Nucleus accumbens (tissue), 56 donors: ENCODE data around the gene EXOSC5.
"Not testable (repeated sequence)": the region's sequence is repeated elsewhere in the genome, so short reads cannot be mapped to it uniquely, and the experiment has no call there.

ENCODE experiments used
- DNase-seq, 56 donors: peaks; one replicate each; lab custom pipeline; 2025; lab: John Stamatoyannopoulos, UW

The EXOSC5 gene

DNA sequence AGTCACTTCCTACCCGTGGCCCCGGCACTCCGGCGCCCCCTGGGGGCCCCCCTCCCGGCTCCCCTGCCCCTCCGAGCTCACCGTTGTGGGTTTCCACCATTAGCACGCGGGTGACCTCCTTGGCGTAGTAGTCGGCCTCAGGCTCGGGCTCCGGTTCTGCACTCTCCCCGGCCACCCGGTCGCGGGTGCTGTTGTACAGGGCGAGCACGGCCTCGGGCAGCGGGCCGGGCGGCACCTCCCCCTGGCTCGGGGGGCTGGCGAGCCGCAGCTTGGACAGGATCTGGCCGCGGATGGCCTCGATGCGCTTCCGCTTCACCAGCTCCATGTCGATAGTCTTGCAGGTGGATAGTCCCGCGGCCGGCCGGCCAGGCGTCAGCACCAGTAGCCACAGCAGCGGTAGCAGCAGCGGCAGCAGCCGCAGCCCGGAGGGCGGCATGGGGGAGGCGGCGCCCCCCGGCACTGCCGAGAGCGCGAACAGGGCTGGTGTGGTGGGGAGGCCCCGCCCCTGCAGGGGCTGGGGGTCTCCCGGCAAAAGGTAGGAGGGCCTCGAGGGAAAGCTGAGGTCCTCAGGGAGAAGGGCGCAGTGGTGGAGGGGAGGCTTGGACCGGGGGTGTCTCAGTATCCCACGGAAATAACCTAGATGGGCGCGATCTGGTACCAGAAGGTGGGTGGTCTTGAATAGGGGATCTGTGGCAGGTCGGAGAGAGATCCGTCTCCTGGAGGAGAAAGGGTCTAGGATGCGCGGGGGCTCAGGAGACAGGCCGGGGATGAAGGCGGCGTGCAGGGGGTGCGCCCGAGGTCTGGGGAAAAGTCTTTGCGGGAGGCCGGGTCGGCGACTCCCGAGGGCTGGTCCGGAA lies 44.3 kb downstream of the EXOSC5 start:
- peak in 16 of 56 donors; percentile 3 to 55 (median 16) for DNase-seq

DNA sequence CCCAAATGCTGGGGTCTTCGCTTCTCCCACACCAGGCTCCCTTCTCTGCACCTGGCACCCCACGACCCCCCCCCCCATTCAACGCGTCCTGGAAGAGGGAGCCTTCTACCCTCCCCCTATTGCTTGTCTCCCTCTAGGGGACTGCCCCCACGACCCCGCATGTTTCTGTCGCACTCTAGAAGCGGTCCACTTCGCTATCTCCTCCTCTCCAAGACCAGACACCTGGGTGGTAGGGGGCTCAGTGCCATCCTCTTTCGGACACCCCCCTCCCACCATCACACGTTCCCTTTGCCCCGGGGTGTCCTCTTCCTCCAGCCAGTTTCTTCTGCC lies 44.9 kb downstream of the EXOSC5 start:
- no peak for DNase-seq

DNA sequence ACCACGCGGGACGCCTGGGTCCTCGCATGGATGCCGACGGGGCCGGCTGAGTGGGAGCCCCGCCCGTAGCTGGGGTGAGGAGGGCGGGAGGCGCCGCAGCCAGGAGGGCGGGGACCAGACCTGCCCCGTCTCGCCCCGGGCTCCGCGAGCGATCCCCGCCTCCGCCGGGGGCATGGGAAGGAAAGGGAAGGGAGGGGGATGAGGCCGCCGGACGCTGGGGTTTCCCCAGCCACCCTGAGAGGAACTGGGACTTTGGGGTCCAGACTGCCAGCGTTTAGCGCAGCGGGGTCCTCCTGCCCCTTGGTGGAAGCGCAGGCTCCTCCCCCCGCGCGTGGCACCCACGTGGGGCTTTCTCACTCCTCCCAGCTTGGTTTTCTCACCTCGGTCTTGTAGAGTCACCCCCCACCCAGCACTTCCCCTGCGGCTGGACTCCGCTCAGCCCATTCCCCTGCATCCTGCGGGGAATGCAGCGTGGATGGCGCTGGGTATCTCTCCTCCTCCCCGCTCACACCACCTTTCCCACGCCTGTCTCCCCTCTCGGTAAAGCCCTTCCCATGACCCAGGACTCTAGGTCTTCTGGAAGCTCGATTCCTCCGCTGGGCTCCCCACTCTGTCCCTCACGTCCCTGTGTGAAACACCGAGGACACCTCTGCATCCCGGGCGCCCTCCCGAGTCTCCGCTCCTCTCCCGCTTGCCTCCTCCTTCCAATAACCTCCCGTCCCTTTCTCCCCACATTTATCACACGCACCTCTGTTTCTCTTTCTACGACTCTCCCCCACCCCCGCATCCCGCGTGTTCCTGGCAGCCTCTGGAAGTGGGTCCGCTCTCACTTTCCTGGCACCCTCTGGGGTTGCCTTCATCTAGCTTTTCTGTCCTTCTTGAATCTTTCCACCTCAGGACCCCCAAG lies 45.6 kb downstream of the EXOSC5 start:
- DNase-seq: peak in 29 of 56 donors; percentile 11 to 66 (median 31)

DNA sequence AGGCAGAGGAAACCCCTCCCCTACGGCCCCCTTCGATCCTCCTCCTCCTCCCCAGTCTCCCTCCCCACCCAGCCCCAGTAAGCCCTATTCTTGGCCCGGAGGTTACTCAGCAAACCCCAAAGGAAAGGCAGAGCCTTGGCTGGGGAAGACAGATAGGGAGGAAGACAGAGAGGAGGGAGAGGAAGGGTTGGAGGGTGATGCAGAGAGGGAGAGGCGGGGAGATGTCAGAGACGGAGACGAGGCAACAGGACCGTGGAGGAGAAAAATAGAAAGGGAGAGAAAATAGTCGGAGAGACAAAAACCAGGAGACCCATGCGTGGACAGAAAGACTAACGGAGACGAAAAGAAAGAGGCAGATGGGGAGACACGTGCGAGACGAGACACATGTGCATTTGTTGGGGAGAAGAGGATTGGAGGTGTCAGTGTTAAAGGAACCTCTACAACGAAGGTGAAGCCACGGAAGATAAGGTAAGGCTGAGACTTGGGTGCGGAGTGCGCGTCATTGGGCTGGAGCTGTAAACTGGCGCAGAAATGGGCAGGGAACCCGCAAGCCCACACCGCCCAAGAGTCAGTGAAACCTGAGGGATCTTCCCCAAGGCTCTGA lies 46.3 kb downstream of the EXOSC5 start:
- DNase-seq: no peak

DNA sequence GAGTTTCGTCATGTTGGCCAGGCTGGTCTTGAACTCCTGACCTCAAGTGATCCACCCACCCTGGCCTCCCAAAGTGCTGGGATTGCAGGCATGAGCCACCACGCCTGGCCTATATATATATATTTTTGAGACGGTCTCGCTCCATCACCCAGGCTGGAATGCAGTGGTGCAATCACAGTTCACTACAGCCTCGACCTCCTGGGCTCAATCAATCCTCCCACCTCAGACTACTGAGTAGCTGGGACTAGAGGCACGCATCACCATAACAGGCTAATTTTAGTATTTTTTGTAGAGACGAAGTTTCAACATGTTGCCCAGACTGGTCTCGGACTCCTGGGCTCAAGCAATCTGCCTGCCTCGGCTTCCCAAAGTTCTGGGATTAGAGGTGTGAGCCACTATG lies 50.2 kb downstream of the EXOSC5 start:
- not testable (repeated sequence) for DNase-seq

DNA sequence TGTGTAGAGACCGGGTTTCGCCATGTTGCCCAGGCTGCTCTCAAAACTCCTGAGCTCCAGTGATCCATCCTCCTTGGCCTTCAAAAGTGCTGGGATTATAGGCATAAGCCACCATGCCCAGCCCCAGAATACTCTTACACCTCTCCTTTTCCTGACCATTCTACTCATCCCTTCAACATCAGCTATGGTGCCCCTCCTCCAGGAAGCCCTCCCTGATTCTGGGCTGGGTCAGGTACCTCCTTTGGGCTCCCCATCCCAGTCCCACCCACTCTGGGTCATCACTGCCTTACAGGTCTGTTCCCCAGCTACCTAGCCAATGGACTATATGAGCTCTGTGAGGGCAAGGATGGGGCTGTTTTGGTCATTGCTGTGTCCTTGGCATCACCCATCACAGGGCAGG lies 53.0 kb downstream of the EXOSC5 start:
- DNase-seq: no peak

DNA sequence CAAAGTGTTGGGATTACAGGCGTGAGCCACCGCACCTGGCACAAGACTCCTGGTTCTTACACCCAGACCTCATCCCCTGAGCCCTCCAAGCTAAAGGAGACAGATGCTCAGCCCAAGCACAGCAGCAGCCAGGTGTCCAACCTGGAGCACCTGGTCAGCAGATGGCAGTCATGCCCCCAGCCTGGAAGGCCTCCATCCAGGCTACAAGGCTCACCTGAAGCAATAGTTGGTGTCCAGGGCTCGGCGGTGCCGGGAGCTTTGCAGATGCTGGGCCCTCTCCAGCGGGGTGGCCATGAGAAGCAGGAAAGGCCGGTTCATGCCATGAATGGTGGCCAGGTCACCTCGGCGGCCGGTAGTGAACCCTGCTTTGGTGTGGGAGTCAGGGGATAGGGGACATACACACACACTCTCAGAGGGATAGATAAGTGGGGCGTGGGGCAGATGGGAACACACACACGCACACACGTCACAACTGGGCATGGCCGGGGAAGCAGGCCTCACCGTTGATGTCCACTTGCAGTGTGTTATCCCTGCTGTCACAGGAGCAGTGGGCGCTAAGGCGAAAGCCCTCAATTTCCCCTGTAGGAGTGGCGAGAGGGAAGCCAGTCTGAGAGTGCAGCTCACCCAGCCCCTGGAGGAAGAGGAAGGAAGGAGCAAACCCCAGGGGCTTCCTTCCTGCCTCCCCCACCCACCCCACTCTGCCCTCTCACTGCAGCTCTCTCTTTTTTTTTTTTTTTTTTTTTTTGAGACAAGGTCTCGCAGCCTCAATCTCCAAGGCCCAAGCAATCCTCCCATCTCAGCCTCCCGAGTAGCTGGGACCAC lies 55.3 kb downstream of the EXOSC5 start:
- no peak for DNase-seq

DNA sequence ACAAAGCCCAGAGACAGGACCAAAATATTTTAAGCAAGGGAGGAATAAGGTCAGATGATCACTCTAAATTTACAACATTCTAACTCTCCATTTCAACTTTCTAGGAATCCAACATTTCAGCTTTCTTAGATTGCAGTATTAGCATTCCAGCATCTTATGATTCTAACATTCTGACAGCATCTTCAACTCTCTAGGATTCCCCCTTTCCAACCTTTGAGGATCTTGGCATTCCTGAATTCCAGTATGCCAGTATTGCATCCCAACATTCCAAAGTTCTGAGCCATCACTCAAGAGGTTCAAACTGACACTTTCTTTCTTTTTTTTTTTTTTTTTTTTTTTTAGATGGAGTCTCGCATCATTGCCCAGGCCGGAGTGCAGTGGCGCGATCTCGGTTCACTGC lies 57.2 kb downstream of the EXOSC5 start:
- no peak for DNase-seq
